Cerebellar nuclear complex (tissue), 1 donor: ENCODE measurements around the gene ZFAND2A.
"Not testable (repeated sequence)": the region's sequence is repeated elsewhere in the genome, so short reads cannot be mapped to it uniquely, and the experiment has no call there.

Experiments used
- DNase-seq, 2 experiments: peaks; one replicate each; lab custom pipeline; 2025; lab: John Stamatoyannopoulos, UW

ZFAND2A gene

DNA sequence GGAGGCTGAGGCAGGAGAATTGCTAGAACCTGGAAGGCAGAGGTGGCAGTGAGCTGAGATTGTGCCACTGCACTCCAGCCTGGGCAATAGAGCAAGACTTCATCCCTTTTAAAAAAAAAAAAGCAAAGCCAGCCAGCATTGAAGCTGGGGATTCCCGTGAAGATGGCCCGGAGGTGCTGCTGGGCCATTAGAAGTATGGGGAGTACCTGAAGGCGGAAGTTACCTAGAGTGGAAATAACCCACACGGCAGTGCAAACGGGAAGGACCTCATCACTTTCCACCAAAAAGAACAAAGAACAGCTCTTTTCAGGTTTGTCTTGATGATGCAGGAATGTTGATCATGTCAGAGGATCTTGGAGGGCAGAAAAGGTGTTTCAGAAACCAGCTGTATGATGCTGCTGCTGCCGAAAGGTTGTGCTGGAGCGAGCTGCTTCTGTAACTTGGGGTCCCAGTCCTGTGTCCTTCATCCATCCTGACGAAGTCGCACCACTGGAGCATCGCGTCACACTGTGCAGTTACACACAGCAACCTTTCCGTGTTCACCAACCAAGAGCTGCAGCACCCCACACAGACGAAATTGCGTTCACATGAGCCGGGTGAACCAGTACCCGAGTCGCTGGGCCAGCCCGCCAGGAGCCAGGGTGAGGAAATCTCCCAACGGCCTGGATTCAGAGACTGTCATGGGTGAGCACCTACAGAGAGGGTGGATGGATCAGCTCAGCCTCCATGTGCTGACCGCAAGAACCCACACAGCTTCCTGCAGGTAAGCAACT lies 8.2 kb downstream of the ZFAND2A start:
- DNase-seq: no peak

- DNase-seq: no peak
Observed at GRCh38 chr7:1151156-1151555, 8.8 kb downstream of the ZFAND2A start.

DNA sequence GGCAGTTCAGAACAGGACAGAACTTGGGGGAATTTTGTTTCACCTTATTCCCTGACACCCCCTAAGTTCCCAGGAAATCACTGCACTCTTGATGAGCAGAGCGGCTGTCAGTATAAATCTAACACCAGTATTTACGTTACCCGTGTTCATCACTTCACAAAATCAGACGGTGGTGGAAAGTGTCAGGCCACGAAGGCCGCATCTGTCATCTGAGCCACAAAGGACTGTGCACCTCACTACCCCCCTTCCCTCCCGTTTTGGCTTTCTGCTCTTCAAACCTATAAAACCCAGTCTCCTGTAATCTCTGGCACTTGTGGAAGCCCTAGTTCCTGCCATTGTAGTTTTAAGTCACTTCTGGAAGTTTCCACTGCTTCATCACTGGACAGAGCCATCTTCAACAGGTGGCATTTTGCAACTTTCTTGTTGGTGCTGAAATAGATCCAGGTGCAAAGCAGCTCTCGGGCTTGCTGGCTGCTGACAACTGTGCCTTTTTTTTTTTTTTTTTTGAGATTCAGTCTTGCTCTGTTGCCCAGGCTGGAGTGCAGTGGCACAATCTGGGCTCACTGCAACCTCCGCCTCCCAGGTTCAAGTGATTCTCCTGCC lies 9.5 kb downstream of the ZFAND2A start:
- no peak for DNase-seq

- no peak for DNase-seq
Observed at GRCh38 chr7:1149351-1149794, 10.6 kb downstream of the ZFAND2A start.

DNA sequence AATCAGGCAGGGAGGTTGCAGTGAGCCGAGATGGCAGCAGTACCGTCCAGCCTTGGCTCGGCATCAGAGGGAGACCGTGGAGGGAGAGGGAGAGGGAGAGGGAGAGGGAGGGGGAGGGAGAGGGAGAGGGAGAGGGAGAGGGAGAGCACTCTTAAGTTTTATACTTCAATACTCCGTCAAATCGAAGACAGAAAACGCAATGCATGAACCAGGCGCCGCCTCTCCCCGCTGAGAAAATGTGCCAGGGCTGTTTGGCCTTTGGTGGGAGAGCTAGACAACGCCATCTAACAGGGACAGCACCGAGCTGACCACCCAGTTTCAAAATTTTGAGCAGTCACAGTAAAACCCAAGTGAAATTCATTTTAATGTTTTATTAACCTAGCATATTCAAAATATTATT lies 12.1 kb downstream of the ZFAND2A start:
- DNase-seq: not testable (repeated sequence)

- peak; percentile 22 to 53 for DNase-seq
Observed at GRCh38 chr7:1144269-1144771, 15.7 kb downstream of the ZFAND2A start.

GRCh38 chr7:1143031-1143430 lies 17.0 kb downstream of the ZFAND2A start:
- not testable (repeated sequence) for DNase-seq

GRCh38 chr7:1142051-1142635 lies 17.9 kb downstream of the ZFAND2A start:
- no peak for DNase-seq

DNA sequence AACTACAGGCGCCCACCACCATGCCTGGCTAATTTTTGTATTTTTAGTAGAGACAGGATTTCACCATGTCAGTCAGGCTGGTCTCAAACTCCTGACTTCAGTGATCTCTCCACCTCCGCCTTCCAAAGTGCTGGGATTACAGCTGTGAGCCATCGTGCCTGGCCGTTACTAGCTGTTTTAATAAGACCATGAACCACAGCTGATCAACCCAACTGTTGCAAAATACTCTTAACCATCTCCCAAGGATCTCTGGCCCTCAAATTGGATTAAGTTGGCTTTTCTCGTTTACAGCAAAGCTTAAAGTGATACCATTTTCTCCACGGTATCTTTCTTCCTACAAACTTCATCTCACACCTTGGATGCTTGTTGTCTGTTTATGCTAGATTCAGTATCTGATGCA lies 18.3 kb downstream of the ZFAND2A start:
- no peak for DNase-seq

DNA sequence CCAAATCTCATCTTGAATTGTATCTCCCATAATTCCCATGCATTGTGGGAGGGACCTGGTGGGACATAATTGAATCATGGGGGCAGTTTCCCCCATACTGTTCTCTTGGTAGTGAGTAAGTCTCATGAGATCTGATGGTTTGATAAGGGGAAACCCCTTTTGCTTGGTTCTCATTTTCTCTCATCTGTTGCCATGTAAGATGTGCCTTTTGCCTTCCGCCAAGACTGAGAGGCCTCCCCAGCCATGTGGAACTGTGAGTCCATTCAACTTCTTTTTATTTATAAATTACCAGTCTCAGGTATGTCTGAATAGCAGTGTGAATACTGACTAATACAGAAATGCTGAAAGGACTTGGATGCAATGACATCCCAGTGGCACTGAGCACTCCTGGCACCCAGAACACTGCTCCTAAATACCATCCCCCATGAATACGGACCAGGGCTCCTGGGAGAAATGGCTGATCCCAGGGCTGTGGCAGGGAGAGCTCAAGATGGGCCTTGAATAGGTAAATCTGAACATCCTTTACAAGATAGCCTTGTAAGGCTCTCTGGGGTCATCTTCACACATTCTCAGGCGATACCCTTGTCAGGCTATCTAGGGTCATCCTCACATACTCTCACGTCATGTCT lies 19.4 kb downstream of the ZFAND2A start:
- DNase-seq: no peak

- DNase-seq: no peak
Observed at GRCh38 chr7:1137517-1138167, 22.4 kb downstream of the ZFAND2A start.

DNA sequence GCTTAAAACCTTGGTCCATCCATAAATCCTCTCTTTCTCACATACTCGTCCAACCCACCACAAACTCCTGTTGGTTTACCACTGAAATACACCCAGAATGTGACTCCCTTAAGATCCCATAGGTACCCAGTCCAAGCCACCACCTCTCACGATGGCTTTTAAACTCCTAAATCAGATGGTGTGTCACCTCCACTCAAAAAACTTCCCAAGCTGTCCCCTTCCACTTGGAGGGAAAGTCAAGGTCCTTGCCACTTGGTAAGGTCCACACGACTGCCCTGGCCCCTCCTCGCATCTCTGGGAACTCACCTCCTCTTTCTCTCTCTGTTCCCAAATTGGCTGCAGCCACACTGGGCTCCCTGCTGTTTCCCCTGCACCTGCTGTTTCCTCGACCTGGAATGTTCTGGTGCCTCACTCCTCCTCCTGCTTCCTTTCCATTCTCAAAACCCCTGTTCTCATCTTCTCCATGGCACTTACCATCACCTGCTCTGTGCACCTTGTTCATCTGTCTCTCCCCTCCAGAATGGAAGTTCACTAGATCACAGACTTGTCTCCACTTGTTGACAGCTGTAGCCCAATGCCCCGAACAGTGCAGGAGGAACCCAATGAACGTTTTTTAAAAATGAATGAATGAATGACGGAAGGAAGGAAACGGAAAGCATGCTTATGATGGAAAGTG lies 23.0 kb downstream of the ZFAND2A start:
- DNase-seq: no peak

- DNase-seq: no peak
Observed at GRCh38 chr7:1134951-1135350, 25.0 kb downstream of the ZFAND2A start.

DNA sequence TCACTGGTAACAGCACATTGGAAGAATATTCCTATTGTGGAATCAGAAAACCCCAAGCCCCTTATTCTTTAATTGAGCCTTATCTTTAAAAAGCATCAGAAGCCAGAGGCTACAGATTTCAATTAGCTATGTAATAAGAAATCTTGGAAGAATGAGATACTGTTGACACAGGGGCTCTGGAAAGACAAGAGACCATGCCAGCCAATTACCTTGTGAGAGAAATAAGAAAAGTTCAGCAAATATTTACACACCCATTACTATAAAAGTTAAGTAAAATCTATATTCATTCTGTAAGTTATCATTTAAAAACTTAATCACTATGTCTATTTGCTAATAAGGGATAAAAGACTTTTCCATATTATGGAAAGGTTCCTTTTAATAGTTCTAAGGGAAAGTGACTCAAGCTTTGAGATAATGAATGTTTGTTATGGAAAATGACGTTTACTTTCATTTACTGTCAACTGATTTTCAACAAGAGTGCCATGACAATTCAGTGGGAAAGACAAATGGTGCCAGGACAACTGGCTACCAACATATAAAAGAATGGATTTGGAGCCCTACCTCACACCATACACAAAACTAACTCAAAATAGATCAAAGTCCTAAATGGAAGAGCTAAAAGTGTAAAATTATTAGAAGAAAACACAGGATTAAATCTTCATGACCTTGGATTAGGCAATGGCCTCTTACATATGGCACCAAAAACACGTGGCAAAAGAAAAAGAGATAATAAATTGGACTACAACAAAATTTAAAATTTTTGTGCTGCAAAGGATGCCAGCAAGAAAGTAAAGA lies 28.3 kb downstream of the ZFAND2A start:
- no peak for DNase-seq

- no peak for DNase-seq
Observed at GRCh38 chr7:1130021-1130990, 29.7 kb downstream of the ZFAND2A start.

- DNase-seq: no peak
Observed at GRCh38 chr7:1129431-1129830, 30.6 kb downstream of the ZFAND2A start.

DNA sequence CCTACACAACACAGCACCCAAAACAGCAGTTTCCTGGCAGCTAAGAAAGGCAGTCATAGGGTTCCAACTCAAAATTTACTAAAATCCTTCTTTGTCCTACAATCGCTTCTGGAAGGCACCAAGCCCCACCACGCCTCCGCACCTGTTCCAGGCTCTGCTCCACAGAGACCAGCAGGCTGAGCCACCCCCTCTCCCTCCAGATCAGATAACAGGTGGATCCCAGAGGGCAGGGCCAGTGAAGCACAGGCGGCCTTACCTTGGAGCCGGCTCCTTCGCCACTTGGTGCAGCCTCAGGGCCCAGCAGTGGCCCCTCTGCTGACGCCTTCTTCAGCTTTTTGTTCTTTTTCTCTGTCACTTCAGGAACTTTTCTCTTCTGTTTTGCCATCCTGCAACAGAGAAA lies 33.0 kb downstream of the ZFAND2A start:
- DNase-seq: no peak

DNA sequence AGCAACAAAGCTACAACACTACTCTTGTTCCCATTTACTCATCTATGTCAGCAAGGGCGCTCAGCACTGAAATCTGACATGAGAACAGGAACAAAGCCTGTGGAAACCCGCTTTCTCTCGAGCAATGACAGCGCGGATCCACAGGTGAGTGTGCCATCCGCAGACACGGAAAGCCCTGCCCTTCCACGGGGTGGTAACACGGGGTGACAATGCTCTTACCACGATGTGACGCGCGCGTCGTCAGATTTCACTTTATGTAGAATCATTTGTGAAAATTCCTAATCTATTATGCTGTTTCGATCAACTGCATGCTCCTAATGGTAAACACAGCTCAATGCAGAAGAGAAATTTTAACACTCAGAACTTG lies 34.4 kb downstream of the ZFAND2A start:
- DNase-seq: no peak

GRCh38 chr7:1124816-1125602 lies 35.0 kb downstream of the ZFAND2A start:
- DNase-seq: no peak
